GM12878 (cell line): Measurements from ENCODE around the gene HYCC2. TPM values are rescaled to one million over a fixed set of nuclear protein-coding genes. Genes with fewer than 3 reads are reported as not detected.

Experiments
- ATF7 ChIP-seq: fragments of 450-650 bp; IDR thresholded peaks from 2 replicates; pipeline ENCODE4 v1.6.1; 2016; ENCODE audit warnings: low read depth, mild to moderate bottlenecking
- CHD2 ChIP-seq: IDR thresholded peaks from 2 replicates; pipeline ENCODE4 v1.6.1; 2011; ENCODE audit warnings: low read depth, low read length, improper control_type of control experiment, borderline replicate concordance
- FOXK2 ChIP-seq: fragments of 450-650 bp; IDR thresholded peaks from 2 replicates; pipeline ENCODE4 v1.6.1; 2017; ENCODE audit warnings: mild to moderate bottlenecking, moderate library complexity
- FOXM1 ChIP-seq: IDR thresholded peaks from 2 replicates; pipeline ENCODE4 v1.6.1; 2012; ENCODE audit warnings: low read depth, mild to moderate bottlenecking, inconsistent platforms, low read length, moderate library complexity
- IKZF1 ChIP-seq: fragments of 450-650 bp; conservative IDR thresholded peaks from 2 replicates; pipeline ENCODE4 v1.6.1; 2017; ENCODE audit warnings: antibody characterized with exemption, mild to moderate bottlenecking
- JUND ChIP-seq: IDR thresholded peaks from 2 replicates; pipeline ENCODE4 v1.6.1; 2012; ENCODE audit warnings: low read depth, mild to moderate bottlenecking, low read length, improper control_type of control experiment, moderate library complexity
- KLF5 ChIP-seq: fragments of 450-650 bp; IDR thresholded peaks from 2 replicates; pipeline ENCODE4 v1.6.1; 2014; ENCODE audit warnings: mild to moderate bottlenecking; ENCODE audit not compliant: partially characterized antibody
- RAD51 ChIP-seq: fragments of 450-650 bp; IDR thresholded peaks from 2 replicates; pipeline ENCODE4 v1.6.1; 2016; ENCODE audit warnings: moderate library complexity, mild to moderate bottlenecking, inconsistent platforms
- RELA ChIP-seq: fragments of 450-650 bp; IDR thresholded peaks from 2 replicates; pipeline ENCODE4 v1.8.0; 2014; ENCODE audit warnings: borderline replicate concordance; ENCODE audit not compliant: partially characterized antibody
- SPI1 ChIP-seq: IDR thresholded peaks from 2 replicates; pipeline ENCODE4 v1.6.1; 2011; ENCODE audit warnings: low read depth, mild to moderate bottlenecking, low read length, moderate library complexity, borderline replicate concordance; ENCODE audit not compliant: insufficient read depth
- SRF ChIP-seq, 2 experiments: IDR thresholded peaks; 2 replicates each; pipeline ENCODE4 v1.6.1; 2011; ENCODE audit warnings: low read depth in 2 of 2, low read length in 2 of 2, mild to moderate bottlenecking in 1 of 2, moderate library complexity in 1 of 2
- STAT1 ChIP-seq: fragments of 450-650 bp; conservative IDR thresholded peaks from 2 replicates; pipeline ENCODE4 v1.6.1; 2014; ENCODE audit warnings: antibody characterized with exemption, mild to moderate bottlenecking
- TAF1 ChIP-seq: IDR thresholded peaks from 2 replicates; pipeline ENCODE4 v1.6.1; 2011; ENCODE audit warnings: mild to moderate bottlenecking, low read depth, low read length, borderline replicate concordance
- polyA plus RNA-seq, 11 experiments: library from polyadenylated mRNA; depleted of rRNA in 4 of 11; unstranded in 6 of 11; stranded (reverse) in 5 of 11; fragments of >200 nt; fragmentation: Nextera tagmentation in 4 of 11; fragmentation: Illumina TruSeq in 1 of 11; extraction: Ambion mirVana in 4 of 11; extraction: Trizol in 1 of 11; gene quantifications; 1 replicate in 1 of 11; 2 replicates in 10 of 11; pipeline versions ENCODE4 v1.2.1 to v1.2.3, GENCODE V29; 2011 to 2016; ENCODE audit warnings: inconsistent platforms in 2 of 11, missing spikeins in 2 of 11, low read depth in 1 of 11
- total RNA-seq, 4 experiments: library from RNA; depleted of rRNA in 3 of 4; stranded (reverse); fragments of >200 nt in 3 of 4; fragmentation: Illumina TruSeq in 1 of 4; extraction: Trizol in 1 of 4; gene quantifications; 2 replicates each; pipeline versions ENCODE4 v1.2.1 to v1.2.3, GENCODE V29; 2013 to 2021
- TF ChIP-seq, protein P1 (sequence below): fragments of 450-650 bp; IDR thresholded peaks from 2 replicates; pipeline ENCODE4 v1.6.1; 2017; ENCODE audit warnings: mild to moderate bottlenecking, moderate library complexity
- TF ChIP-seq, protein P2 (sequence below): IDR thresholded peaks from 2 replicates; pipeline ENCODE4 v1.6.1; 2011; ENCODE audit warnings: mild to moderate bottlenecking, low read depth, low read length, moderate library complexity; ENCODE audit not compliant: insufficient replicate concordance
- TF ChIP-seq, protein P3 (sequence below): IDR thresholded peaks from 2 replicates; pipeline ENCODE4 v1.6.1; 2011; ENCODE audit warnings: borderline replicate concordance, low read depth, mild to moderate bottlenecking, moderate library complexity, low read length; ENCODE audit not compliant: insufficient read depth, poor library complexity, severe bottlenecking
- TF ChIP-seq, protein P4 (sequence below): IDR thresholded peaks from 2 replicates; pipeline ENCODE4 v1.6.1; 2012; ENCODE audit warnings: improper control_type of control experiment, low read depth, low read length; ENCODE audit not compliant: insufficient replicate concordance

HYCC2 gene
- total and polyA plus RNA-seq, 10 of the 15 experiments (the other 5 are each of a cell fraction or from before 2014, with no cell fraction given), result 3.4 to 17.4 (median 8.0) TPM

DNA sequence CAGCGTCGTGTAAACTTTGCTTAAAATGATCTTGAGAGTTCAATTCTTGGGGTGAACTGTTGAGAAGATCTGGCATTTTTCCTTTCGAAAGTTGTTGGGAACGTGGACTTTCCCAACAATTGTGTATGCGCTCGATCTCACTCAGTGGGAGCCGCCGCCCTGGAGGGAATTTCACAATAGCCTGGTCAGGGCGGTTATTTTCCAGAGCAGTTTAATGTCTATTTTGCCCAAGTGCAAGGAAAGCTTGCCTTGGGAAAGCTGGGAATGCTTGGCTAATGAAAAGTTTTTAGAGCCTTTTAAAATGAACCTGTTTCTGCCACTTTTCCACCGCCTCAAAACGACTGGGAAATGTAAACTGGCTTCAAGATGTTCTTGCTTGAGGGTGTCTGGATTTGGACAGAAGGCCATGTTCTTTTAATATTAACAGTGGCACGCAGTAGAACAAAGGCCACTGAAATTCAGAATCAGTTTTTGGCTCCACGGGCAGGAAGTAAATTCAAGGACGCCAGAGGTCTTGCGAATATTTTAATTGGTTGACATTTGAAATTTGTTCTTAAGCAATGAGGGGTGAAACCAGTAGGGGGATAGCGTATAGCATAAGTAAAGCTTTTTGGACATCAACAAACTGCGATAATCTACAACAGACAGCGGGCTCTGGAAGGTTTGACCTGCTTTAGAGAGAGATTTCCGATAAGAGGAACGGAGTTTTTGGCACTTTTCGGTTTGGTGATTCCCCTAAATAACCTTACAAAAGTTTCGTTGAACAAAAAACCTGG lies 45.7 kb upstream of the HYCC2 start (continued):
- TF ChIP-seq, protein P1, sequence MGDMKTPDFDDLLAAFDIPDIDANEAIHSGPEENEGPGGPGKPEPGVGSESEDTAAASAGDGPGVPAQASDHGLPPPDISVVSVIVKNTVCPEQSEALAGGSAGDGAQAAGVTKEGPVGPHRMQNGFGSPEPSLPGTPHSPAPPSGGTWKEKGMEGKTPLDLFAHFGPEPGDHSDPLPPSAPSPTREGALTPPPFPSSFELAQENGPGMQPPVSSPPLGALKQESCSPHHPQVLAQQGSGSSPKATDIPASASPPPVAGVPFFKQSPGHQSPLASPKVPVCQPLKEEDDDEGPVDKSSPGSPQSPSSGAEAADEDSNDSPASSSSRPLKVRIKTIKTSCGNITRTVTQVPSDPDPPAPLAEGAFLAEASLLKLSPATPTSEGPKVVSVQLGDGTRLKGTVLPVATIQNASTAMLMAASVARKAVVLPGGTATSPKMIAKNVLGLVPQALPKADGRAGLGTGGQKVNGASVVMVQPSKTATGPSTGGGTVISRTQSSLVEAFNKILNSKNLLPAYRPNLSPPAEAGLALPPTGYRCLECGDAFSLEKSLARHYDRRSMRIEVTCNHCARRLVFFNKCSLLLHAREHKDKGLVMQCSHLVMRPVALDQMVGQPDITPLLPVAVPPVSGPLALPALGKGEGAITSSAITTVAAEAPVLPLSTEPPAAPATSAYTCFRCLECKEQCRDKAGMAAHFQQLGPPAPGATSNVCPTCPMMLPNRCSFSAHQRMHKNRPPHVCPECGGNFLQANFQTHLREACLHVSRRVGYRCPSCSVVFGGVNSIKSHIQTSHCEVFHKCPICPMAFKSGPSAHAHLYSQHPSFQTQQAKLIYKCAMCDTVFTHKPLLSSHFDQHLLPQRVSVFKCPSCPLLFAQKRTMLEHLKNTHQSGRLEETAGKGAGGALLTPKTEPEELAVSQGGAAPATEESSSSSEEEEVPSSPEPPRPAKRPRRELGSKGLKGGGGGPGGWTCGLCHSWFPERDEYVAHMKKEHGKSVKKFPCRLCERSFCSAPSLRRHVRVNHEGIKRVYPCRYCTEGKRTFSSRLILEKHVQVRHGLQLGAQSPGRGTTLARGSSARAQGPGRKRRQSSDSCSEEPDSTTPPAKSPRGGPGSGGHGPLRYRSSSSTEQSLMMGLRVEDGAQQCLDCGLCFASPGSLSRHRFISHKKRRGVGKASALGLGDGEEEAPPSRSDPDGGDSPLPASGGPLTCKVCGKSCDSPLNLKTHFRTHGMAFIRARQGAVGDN, result peak; percentile 58
- TF ChIP-seq CHD2 (no peak), FOXK2 (no peak), FOXM1 (no peak), ATF7 (peak; percentile 30; the same call in 1 of the 2 replicates), JUND (no peak), SRF (IDR thresholded peaks at IDR 0.05; ENCODE audit: low read depth in 2 of 2, low read length in 2 of 2) (no peak), KLF5 (no peak), TAF1 (peak; percentile 52; the same call in 1 of the 2 replicates), STAT1 (no peak), RAD51 (no peak), SPI1 (0 out of 2 replicates have a peak, but pooled peaks have one; percentile 27), IKZF1 (peak; percentile 73), RELA (no peak)
- TF ChIP-seq, protein P2, sequence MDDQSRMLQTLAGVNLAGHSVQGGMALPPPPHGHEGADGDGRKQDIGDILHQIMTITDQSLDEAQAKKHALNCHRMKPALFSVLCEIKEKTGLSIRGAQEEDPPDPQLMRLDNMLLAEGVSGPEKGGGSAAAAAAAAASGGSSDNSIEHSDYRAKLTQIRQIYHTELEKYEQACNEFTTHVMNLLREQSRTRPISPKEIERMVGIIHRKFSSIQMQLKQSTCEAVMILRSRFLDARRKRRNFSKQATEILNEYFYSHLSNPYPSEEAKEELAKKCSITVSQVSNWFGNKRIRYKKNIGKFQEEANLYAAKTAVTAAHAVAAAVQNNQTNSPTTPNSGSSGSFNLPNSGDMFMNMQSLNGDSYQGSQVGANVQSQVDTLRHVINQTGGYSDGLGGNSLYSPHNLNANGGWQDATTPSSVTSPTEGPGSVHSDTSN, result no peak
- TF ChIP-seq, protein P3, sequence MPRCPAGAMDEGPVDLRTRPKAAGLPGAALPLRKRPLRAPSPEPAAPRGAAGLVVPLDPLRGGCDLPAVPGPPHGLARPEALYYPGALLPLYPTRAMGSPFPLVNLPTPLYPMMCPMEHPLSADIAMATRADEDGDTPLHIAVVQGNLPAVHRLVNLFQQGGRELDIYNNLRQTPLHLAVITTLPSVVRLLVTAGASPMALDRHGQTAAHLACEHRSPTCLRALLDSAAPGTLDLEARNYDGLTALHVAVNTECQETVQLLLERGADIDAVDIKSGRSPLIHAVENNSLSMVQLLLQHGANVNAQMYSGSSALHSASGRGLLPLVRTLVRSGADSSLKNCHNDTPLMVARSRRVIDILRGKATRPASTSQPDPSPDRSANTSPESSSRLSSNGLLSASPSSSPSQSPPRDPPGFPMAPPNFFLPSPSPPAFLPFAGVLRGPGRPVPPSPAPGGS, result no peak
- TF ChIP-seq, protein P4, sequence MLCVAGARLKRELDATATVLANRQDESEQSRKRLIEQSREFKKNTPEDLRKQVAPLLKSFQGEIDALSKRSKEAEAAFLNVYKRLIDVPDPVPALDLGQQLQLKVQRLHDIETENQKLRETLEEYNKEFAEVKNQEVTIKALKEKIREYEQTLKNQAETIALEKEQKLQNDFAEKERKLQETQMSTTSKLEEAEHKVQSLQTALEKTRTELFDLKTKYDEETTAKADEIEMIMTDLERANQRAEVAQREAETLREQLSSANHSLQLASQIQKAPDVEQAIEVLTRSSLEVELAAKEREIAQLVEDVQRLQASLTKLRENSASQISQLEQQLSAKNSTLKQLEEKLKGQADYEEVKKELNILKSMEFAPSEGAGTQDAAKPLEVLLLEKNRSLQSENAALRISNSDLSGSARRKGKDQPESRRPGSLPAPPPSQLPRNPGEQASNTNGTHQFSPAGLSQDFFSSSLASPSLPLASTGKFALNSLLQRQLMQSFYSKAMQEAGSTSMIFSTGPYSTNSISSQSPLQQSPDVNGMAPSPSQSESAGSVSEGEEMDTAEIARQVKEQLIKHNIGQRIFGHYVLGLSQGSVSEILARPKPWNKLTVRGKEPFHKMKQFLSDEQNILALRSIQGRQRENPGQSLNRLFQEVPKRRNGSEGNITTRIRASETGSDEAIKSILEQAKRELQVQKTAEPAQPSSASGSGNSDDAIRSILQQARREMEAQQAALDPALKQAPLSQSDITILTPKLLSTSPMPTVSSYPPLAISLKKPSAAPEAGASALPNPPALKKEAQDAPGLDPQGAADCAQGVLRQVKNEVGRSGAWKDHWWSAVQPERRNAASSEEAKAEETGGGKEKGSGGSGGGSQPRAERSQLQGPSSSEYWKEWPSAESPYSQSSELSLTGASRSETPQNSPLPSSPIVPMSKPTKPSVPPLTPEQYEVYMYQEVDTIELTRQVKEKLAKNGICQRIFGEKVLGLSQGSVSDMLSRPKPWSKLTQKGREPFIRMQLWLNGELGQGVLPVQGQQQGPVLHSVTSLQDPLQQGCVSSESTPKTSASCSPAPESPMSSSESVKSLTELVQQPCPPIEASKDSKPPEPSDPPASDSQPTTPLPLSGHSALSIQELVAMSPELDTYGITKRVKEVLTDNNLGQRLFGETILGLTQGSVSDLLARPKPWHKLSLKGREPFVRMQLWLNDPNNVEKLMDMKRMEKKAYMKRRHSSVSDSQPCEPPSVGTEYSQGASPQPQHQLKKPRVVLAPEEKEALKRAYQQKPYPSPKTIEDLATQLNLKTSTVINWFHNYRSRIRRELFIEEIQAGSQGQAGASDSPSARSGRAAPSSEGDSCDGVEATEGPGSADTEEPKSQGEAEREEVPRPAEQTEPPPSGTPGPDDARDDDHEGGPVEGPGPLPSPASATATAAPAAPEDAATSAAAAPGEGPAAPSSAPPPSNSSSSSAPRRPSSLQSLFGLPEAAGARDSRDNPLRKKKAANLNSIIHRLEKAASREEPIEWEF, result no peak
